ENCODE data around the gene CARD11.

DNA sequence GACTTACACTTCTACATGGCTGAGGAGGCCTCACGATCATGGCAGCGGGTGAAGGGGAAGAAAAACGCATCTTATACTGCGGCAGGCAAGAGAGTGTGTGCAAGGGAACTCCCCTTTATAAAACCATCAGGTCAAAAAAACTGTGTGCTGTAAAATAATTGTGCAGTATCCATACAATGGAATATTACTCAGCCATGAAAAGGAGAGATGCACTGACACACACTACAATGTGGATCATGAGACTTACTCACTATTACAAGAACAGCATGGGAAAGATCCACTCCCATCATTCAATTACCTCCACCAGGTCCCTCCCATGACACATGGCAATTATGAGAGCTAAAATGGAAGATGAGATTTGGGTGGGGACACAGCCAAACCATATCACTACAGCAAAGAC is 27.2 kb upstream of the CARD11 start:
- TF ChIP-seq, protein P1, sequence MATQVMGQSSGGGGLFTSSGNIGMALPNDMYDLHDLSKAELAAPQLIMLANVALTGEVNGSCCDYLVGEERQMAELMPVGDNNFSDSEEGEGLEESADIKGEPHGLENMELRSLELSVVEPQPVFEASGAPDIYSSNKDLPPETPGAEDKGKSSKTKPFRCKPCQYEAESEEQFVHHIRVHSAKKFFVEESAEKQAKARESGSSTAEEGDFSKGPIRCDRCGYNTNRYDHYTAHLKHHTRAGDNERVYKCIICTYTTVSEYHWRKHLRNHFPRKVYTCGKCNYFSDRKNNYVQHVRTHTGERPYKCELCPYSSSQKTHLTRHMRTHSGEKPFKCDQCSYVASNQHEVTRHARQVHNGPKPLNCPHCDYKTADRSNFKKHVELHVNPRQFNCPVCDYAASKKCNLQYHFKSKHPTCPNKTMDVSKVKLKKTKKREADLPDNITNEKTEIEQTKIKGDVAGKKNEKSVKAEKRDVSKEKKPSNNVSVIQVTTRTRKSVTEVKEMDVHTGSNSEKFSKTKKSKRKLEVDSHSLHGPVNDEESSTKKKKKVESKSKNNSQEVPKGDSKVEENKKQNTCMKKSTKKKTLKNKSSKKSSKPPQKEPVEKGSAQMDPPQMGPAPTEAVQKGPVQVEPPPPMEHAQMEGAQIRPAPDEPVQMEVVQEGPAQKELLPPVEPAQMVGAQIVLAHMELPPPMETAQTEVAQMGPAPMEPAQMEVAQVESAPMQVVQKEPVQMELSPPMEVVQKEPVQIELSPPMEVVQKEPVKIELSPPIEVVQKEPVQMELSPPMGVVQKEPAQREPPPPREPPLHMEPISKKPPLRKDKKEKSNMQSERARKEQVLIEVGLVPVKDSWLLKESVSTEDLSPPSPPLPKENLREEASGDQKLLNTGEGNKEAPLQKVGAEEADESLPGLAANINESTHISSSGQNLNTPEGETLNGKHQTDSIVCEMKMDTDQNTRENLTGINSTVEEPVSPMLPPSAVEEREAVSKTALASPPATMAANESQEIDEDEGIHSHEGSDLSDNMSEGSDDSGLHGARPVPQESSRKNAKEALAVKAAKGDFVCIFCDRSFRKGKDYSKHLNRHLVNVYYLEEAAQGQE (IDR thresholded peaks at IDR 0.05; ENCODE audit: insufficient replicate concordance, low read depth): no peak
- TF ChIP-seq POLR2AphosphoS5 (IDR thresholded peaks at IDR 0.05; ENCODE audit: low read depth) (no peak), GABPA (IDR thresholded peaks at IDR 0.05; ENCODE audit: low read depth) (no peak)
- TF ChIP-seq, protein P2, sequence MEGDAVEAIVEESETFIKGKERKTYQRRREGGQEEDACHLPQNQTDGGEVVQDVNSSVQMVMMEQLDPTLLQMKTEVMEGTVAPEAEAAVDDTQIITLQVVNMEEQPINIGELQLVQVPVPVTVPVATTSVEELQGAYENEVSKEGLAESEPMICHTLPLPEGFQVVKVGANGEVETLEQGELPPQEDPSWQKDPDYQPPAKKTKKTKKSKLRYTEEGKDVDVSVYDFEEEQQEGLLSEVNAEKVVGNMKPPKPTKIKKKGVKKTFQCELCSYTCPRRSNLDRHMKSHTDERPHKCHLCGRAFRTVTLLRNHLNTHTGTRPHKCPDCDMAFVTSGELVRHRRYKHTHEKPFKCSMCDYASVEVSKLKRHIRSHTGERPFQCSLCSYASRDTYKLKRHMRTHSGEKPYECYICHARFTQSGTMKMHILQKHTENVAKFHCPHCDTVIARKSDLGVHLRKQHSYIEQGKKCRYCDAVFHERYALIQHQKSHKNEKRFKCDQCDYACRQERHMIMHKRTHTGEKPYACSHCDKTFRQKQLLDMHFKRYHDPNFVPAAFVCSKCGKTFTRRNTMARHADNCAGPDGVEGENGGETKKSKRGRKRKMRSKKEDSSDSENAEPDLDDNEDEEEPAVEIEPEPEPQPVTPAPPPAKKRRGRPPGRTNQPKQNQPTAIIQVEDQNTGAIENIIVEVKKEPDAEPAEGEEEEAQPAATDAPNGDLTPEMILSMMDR (IDR thresholded peaks at IDR 0.05; ENCODE audit: insufficient read depth, low read length): no peak

Measured in HL-60 (cell line).